AG04450 (cell line): ENCODE measurements around the gene TAS1R3. TPM values are rescaled to one million over a fixed set of nuclear protein-coding genes. Genes with fewer than 3 reads are reported as not detected.
A peak's percentile ranks its signal among the peaks of the same experiment; 100 is the strongest.

ENCODE experiments used
- CTCF ChIA-PET: fragments of 300-600, 350-600 bp; formaldehyde crosslinking; extraction: SDS; loops from one replicate; lab custom pipeline; 2022; ENCODE audit warnings: antibody characterized with exemption, inconsistent platforms; lab: Charles Lee
- POLR2A ChIA-PET: fragments of 350-600 bp; formaldehyde crosslinking; extraction: SDS; loops from one replicate; lab custom pipeline; 2021; ENCODE audit warnings: antibody characterized with exemption, inconsistent platforms; lab: Yijun Ruan, JAX
- DNase-seq: peaks from one replicate; pipeline ENCODE4 v3.0.0-alpha.2; 2011; ENCODE audit warnings: low read depth, low spot score
- H3K27ac ChIP-seq: one replicate; pipeline ENCODE4 v1.5.1; 2012; ENCODE audit warnings: low read depth, low read length, control low read depth
- H3K27me3 ChIP-seq: one replicate; pipeline ENCODE4 v1.6.0; 2012; ENCODE audit warnings: low read length; ENCODE audit not compliant: control insufficient read depth, insufficient read depth
- H3K4me3 ChIP-seq: 2 replicates; pipeline ENCODE4 v1.5.1; 2011; ENCODE audit warnings: mild to moderate bottlenecking, low read depth, low read length, control low read depth
- H3K9me3 ChIP-seq: 2 replicates; pipeline ENCODE4 v1.5.1; 2012; ENCODE audit warnings: low read length; ENCODE audit not compliant: control insufficient read depth, insufficient read depth
- CTCF ChIP-seq: IDR thresholded peaks from 2 replicates; pipeline ENCODE4 v1.5.1; 2011; ENCODE audit warnings: low read depth, low read length, control low read depth, inconsistent platforms
- polyA plus RNA-seq: library from polyadenylated mRNA; depleted of rRNA; stranded (reverse); fragments of >200 nt; gene quantifications from 2 replicates; pipeline ENCODE4 v1.2.3, GENCODE V29; 2011

The TAS1R3 gene
- polyA plus RNA-seq, 1 experiment: 0.10 TPM

GRCh38 chr1:1287288-1288110, 43.6 kb upstream of the TAS1R3 start:
- Histone ChIP-seq H3K4me3 (no peak overlapping the region), H3K27me3 (no peaks in the 10 kb centered on the region), H3K27ac (no peak overlapping the region), H3K9me3 (peaks cover 14% of the 10 kb centered on the region; the same call in 1 of the 2 replicates)
- ChIA-PET POLR2A (no interaction called here), CTCF (no interaction called here)
- TF ChIP-seq CTCF: no peak
- DNase-seq: no peak

GRCh38 chr1:1290238-1290731, 40.8 kb upstream of the TAS1R3 start:
- peak; percentile 66 for TF ChIP-seq CTCF
- no peak for DNase-seq
- CTCF ChIA-PET: interaction anchor here (3.5 kb wide), 1 partner anchor 169 kb away, joined by 30 read pairs; no protein-coding TSS in a partner anchor
- H3K27ac ChIP-seq: no peak overlapping the region
- H3K27me3 ChIP-seq: no peaks in the 10 kb centered on the region
- POLR2A ChIA-PET: interaction anchor here (1.8 kb wide), 1 partner anchor 15 kb away, joined by 5 read pairs; no protein-coding TSS in a partner anchor
- no peak overlapping the region for H3K4me3 ChIP-seq
- peaks cover 21% of the 10 kb centered on the region; the same call in 1 of the 2 replicates for H3K9me3 ChIP-seq

- Histone ChIP-seq H3K27ac (no peak overlapping the region), H3K4me3 (no peak overlapping the region), H3K27me3 (no peaks in the 10 kb centered on the region), H3K9me3 (peaks cover 21% of the 10 kb centered on the region; the same call in 1 of the 2 replicates)
- ChIA-PET CTCF (interaction anchor here (1.1 to 3.5 kb wide), 2 partner anchors 11 to 169 kb away, joined by 3 to 30 read pairs; no protein-coding TSS in a partner anchor), POLR2A (interaction anchor here (0.6 to 1.8 kb wide), 2 partner anchors 14 to 27 kb away, joined by 3 to 5 read pairs; no protein-coding TSS in a partner anchor)
- DNase-seq: no peak
- TF ChIP-seq CTCF: no peak
These were observed 40.0 kb upstream of the TAS1R3 start for GRCh38 chr1:1291023-1291528.

- no peak overlapping the region for H3K4me3 ChIP-seq
- peak; percentile 42 for TF ChIP-seq CTCF
- CTCF ChIA-PET: interaction anchor here (1.1 to 3.5 kb wide), 3 partner anchors 10 to 308 kb away, joined by 3 to 30 read pairs (median 3); no protein-coding TSS in a partner anchor
- H3K27ac ChIP-seq: no peak overlapping the region
- H3K27me3 ChIP-seq: no peaks in the 10 kb centered on the region
- no peak for DNase-seq
- POLR2A ChIA-PET: interaction anchor here (0.6 to 1.8 kb wide), 3 partner anchors 14 to 170 kb away, joined by 3 to 5 read pairs (median 3); no protein-coding TSS in a partner anchor
- H3K9me3 ChIP-seq: peaks cover 21% of the 10 kb centered on the region; the same call in 1 of the 2 replicates
These were observed 39.3 kb upstream of the TAS1R3 start for GRCh38 chr1:1291548-1292441.
